Body of pancreas (tissue), 4 donors: ENCODE results near the gene CGB2. TPM values are rescaled to one million over a fixed set of nuclear protein-coding genes. Genes with fewer than 3 reads are reported as not detected.

ENCODE experiments used
- ATAC-seq: fragments of 150-250 bp; one replicate; pipeline ENCODE4 v1.9.1; 2016
- DNase-seq, 4 donors: peaks; one replicate each; pipeline ENCODE4 v3.0.0-alpha.2; 2019
- H3K27ac ChIP-seq, 4 donors: fragments of 200-600 bp; sonication (generic); 1 replicate in 3 of 4; 2 replicates in 1 of 4; pipeline versions ENCODE4 v1.5.1 to v1.6.1; 2016 to 2019; ENCODE audit warnings: mild to moderate bottlenecking in 1 of 4, mixed read lengths in 1 of 4, moderate library complexity in 1 of 4
- H3K27me3 ChIP-seq, 2 donors: fragments of 200-600 bp; sonication (generic); one replicate each; pipeline ENCODE4 v1.6.0; 2016; ENCODE audit warnings: mild to moderate bottlenecking in 1 of 2
- H3K36me3 ChIP-seq, 2 donors: fragments of 200-600 bp; sonication (generic); replicated peaks in 1 of 2; 2 replicates each; pipeline ENCODE4 v1.5.1; 2016; ENCODE audit warnings: low read depth in 2 of 2; ENCODE audit not compliant: insufficient read depth in 1 of 2
- H3K4me1 ChIP-seq: fragments of 200-600 bp; sonication (generic); one replicate; pipeline ENCODE4 v1.6.0; 2016
- H3K4me3 ChIP-seq, 2 donors: fragments of 200-600 bp; sonication (generic); 1 replicate in 1 of 2; 2 replicates in 1 of 2; pipeline ENCODE4 v1.5.1; 2016 to 2019
- H3K9me3 ChIP-seq, 3 donors: fragments of 200-600 bp; sonication (generic); 1 replicate in 2 of 3; 2 replicates in 1 of 3; pipeline ENCODE4 v1.5.1; 2016
- POLR2A ChIP-seq, 3 donors: fragments of 450-650 bp; IDR thresholded peaks; one replicate each; pipeline ENCODE4 v1.6.1; 2016; ENCODE audit warnings: antibody characterized with exemption in 3 of 3, mild to moderate bottlenecking in 2 of 3
- WGBS, 2 donors: methylation state at CpG; one replicate each; pipeline ENCODE4 v1.1.5; 2017; 5-methylcytosine and 5-hydroxymethylcytosine counted together
- intact Hi-C: fragments of 100-400 bp; cut with DNase I; formaldehyde crosslinking; loops from one replicate; pipeline ENCODE4 v1.15.1; 2023
- total RNA-seq, 2 donors: library from RNA; depleted of rRNA; stranded (reverse); fragments of >200 nt; gene quantifications; one replicate each; pipeline ENCODE4 v1.1.0, GENCODE V29; 2016
- TF ChIP-seq, protein P1 (sequence below), 7 experiments: fragments of 450-650 bp in 4 of 7; fragments of 200-600 bp in 3 of 7; sonication (generic) in 3 of 7; IDR thresholded peaks; one replicate each; pipeline ENCODE4 v1.5.1; 2016 to 2019; ENCODE audit warnings: antibody characterized with exemption in 7 of 7

The CGB2 gene
- total RNA-seq, 2 donors from 2014 or later, result not detected

DNA sequence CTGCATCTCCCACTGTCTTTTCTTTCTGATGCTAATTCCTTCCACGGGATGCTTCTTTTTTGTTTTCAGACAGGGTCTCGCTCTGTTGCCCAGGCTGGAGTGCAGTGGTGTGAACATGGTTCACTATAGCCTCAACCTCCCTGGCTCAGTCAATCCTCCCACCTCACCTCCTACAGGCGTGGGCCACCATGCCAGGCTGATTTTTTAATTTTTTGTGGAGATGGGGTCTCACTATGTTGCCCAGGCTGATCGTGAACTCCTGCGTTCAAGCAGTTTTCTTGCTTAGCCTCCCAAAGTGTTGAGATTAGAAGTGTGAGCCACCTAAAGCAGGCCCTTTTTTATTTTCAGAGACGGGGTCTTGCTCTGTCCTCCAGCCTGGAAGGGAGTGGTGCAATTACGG lies 43.4 kb upstream of the CGB2 start:
- Histone ChIP-seq H3K36me3 (no peaks in the 10 kb centered on the region), H3K27me3 (no peaks in the 10 kb centered on the region), H3K9me3 (no peaks in the 10 kb centered on the region), H3K27ac (no peak overlapping the region), H3K4me1 (peaks cover 15% of the 10 kb centered on the region), H3K4me3 (no peak overlapping the region)
- no peak for TF ChIP-seq POLR2A (IDR thresholded peaks at IDR 0.05)
- TF ChIP-seq, protein P1, sequence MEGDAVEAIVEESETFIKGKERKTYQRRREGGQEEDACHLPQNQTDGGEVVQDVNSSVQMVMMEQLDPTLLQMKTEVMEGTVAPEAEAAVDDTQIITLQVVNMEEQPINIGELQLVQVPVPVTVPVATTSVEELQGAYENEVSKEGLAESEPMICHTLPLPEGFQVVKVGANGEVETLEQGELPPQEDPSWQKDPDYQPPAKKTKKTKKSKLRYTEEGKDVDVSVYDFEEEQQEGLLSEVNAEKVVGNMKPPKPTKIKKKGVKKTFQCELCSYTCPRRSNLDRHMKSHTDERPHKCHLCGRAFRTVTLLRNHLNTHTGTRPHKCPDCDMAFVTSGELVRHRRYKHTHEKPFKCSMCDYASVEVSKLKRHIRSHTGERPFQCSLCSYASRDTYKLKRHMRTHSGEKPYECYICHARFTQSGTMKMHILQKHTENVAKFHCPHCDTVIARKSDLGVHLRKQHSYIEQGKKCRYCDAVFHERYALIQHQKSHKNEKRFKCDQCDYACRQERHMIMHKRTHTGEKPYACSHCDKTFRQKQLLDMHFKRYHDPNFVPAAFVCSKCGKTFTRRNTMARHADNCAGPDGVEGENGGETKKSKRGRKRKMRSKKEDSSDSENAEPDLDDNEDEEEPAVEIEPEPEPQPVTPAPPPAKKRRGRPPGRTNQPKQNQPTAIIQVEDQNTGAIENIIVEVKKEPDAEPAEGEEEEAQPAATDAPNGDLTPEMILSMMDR (IDR thresholded peaks at IDR 0.05), result no peak
- 89 to 95% methylated on average over 7 of the region's 7 CpGs for WGBS, 2 donors
- DNase-seq, result no peak
- ATAC-seq, result no peak
- intact Hi-C loops, result no loop called here

DNA sequence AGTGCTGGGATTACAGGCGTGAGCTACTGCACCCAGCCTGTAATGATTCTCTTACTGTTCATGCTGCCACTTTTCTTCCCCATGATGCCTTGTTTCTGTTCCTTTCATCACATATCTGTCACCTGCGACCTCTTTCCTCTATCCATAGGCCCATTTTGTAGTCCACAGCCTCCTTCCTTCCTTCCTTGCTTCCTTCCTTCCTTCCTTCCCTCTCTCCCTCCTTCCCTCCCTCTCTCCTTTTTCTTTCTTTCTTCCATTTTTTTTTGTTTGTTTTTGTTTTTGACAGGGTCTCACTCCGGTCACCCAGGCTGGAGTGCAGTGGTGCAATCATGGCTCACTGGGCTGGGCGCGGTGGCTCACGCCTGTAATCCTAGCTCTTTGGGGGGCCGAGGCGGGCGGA lies 42.8 kb upstream of the CGB2 start:
- TF ChIP-seq, protein P1 (IDR thresholded peaks at IDR 0.05), result no peak
- intact Hi-C loops, result no loop called here
- Histone ChIP-seq H3K4me1 (peaks cover 15% of the 10 kb centered on the region), H3K9me3 (no peaks in the 10 kb centered on the region), H3K4me3 (no peak overlapping the region), H3K27ac (no peak overlapping the region), H3K36me3 (no peaks in the 10 kb centered on the region), H3K27me3 (no peaks in the 10 kb centered on the region)
- 94 to 95% methylated on average over 9 of the region's 9 CpGs for WGBS, 2 donors
- ATAC-seq (no peak), DNase-seq (no peak)

DNA sequence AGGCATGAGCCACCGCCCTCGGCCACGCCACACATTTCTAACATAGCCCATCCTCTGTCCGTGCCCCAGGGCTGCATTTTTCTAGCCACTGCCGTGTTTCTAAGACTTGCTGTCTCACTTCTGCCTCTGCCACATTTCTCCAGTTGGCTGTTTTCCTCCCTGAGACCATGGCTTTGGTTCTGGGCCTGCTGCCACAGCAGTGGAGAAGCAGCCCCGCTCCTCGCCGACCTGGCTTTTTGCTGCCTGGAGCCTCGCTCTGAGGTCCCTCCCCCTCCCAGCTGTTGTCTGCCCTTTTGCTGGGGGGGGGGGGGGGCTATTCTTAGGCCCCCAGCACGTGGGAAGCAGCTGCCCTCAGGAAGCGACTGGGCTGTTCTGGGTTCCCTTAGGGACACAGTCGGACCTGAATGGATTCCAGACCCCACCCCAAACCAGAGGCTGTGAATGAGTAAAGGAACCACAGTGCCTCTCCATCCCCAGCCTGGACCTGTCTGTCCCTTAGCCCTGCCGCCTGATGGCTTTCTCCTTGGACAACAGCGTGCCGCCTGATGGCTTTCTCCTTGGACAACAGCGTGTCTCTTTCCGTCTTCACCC lies 41.9 kb upstream of the CGB2 start:
- 84 to 93% methylated on average over 14 to 15 of the region's 17 CpGs for WGBS, 2 donors
- intact Hi-C loops, result no loop called here
- TF ChIP-seq POLR2A (IDR thresholded peaks at IDR 0.05), result no peak
- TF ChIP-seq, protein P1 (IDR thresholded peaks at IDR 0.05), result no peak
- peaks cover 23% of the 10 kb centered on the region for H3K4me1 ChIP-seq
- H3K36me3 ChIP-seq, result no peaks in the 10 kb centered on the region
- H3K9me3 ChIP-seq, result no peaks in the 10 kb centered on the region
- no peak overlapping the region for H3K27ac ChIP-seq
- no peaks in the 10 kb centered on the region for H3K27me3 ChIP-seq
- ATAC-seq (no peak), DNase-seq (no peak)
- no peak overlapping the region for H3K4me3 ChIP-seq

- intact Hi-C loops, result no loop called here
Measured at GRCh38 chr19:48990400-48990799, 41.3 kb upstream of the CGB2 start.

More at GRCh38 chr19:48990400-48990799, 41.3 kb upstream of the CGB2 start:
- ATAC-seq (no peak), DNase-seq (no peak)
- H3K4me1 ChIP-seq, result peaks cover 26% of the 10 kb centered on the region
- WGBS, 2 donors, result 72 to 77% methylated on average over 4 of the region's 4 CpGs
- H3K4me3 ChIP-seq, result no peak overlapping the region
- TF ChIP-seq, protein P1 (IDR thresholded peaks at IDR 0.05), result no peak
- TF ChIP-seq POLR2A (IDR thresholded peaks at IDR 0.05), result no peak
- H3K27me3 ChIP-seq, result no peaks in the 10 kb centered on the region
- no peaks in the 10 kb centered on the region for H3K36me3 ChIP-seq
- no peaks in the 10 kb centered on the region for H3K9me3 ChIP-seq
- no peak overlapping the region for H3K27ac ChIP-seq
